Panc1 (cell line): Measurements from ENCODE around the gene TMEM115.

Source experiments
- POLR2AphosphoS5 ChIP-seq: IDR thresholded peaks from 2 replicates; pipeline ENCODE4 v1.6.1; 2012; ENCODE audit warnings: mild to moderate bottlenecking, low read depth, low read length, moderate library complexity
- REST ChIP-seq, 2 experiments: IDR thresholded peaks; 2 replicates each; pipeline ENCODE4 v1.6.1; 2011 to 2012; ENCODE audit warnings: low read depth in 2 of 2, control low read depth in 1 of 2, low read length in 1 of 2, mild to moderate bottlenecking in 1 of 2, moderate library complexity in 1 of 2; ENCODE audit not compliant: insufficient read depth in 1 of 2
- TCF7L2 ChIP-seq: IDR thresholded peaks from 2 replicates; pipeline ENCODE4 v1.6.1; 2011; ENCODE audit warnings: mild to moderate bottlenecking, low read depth, low read length, inconsistent platforms
- TF ChIP-seq, protein P1 (sequence below): fragments of 450-650 bp; IDR thresholded peaks from 2 replicates; pipeline ENCODE4 v1.5.1; 2017; ENCODE audit warnings: mild to moderate bottlenecking

GRCh38 chr3:50393061-50393460 is 33.7 kb upstream of the TMEM115 start:
- TF ChIP-seq, protein P1, sequence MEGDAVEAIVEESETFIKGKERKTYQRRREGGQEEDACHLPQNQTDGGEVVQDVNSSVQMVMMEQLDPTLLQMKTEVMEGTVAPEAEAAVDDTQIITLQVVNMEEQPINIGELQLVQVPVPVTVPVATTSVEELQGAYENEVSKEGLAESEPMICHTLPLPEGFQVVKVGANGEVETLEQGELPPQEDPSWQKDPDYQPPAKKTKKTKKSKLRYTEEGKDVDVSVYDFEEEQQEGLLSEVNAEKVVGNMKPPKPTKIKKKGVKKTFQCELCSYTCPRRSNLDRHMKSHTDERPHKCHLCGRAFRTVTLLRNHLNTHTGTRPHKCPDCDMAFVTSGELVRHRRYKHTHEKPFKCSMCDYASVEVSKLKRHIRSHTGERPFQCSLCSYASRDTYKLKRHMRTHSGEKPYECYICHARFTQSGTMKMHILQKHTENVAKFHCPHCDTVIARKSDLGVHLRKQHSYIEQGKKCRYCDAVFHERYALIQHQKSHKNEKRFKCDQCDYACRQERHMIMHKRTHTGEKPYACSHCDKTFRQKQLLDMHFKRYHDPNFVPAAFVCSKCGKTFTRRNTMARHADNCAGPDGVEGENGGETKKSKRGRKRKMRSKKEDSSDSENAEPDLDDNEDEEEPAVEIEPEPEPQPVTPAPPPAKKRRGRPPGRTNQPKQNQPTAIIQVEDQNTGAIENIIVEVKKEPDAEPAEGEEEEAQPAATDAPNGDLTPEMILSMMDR: no peak
- TF ChIP-seq POLR2AphosphoS5 (no peak), REST (IDR thresholded peaks at IDR 0.05; ENCODE audit: insufficient read depth in 1 of 2, low read depth in 2 of 2, low read length in 1 of 2) (no peak), TCF7L2 (no peak)
